C4-2B (cell line): ENCODE measurements around the gene DBH.

ENCODE experiments used
- H3K27ac ChIP-seq: fragments of 450-650 bp; 2 replicates; pipeline ENCODE4 v1.5.1; 2017
- ZFX ChIP-seq: fragments of 450-650 bp; IDR thresholded peaks from 2 replicates; pipeline ENCODE4 v1.6.1; 2017
- TF ChIP-seq, protein P1 (sequence below): fragments of 450-650 bp; conservative IDR thresholded peaks from 2 replicates; pipeline ENCODE4 v1.5.1; 2017; ENCODE audit warnings: mild to moderate bottlenecking

Gene DBH

GRCh38 chr9:133701981-133702797, 66.0 kb downstream of the DBH start:
- H3K27ac ChIP-seq = no peak overlapping the region
- TF ChIP-seq, protein P1, sequence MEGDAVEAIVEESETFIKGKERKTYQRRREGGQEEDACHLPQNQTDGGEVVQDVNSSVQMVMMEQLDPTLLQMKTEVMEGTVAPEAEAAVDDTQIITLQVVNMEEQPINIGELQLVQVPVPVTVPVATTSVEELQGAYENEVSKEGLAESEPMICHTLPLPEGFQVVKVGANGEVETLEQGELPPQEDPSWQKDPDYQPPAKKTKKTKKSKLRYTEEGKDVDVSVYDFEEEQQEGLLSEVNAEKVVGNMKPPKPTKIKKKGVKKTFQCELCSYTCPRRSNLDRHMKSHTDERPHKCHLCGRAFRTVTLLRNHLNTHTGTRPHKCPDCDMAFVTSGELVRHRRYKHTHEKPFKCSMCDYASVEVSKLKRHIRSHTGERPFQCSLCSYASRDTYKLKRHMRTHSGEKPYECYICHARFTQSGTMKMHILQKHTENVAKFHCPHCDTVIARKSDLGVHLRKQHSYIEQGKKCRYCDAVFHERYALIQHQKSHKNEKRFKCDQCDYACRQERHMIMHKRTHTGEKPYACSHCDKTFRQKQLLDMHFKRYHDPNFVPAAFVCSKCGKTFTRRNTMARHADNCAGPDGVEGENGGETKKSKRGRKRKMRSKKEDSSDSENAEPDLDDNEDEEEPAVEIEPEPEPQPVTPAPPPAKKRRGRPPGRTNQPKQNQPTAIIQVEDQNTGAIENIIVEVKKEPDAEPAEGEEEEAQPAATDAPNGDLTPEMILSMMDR = no peak
- no peak for TF ChIP-seq ZFX

DNA sequence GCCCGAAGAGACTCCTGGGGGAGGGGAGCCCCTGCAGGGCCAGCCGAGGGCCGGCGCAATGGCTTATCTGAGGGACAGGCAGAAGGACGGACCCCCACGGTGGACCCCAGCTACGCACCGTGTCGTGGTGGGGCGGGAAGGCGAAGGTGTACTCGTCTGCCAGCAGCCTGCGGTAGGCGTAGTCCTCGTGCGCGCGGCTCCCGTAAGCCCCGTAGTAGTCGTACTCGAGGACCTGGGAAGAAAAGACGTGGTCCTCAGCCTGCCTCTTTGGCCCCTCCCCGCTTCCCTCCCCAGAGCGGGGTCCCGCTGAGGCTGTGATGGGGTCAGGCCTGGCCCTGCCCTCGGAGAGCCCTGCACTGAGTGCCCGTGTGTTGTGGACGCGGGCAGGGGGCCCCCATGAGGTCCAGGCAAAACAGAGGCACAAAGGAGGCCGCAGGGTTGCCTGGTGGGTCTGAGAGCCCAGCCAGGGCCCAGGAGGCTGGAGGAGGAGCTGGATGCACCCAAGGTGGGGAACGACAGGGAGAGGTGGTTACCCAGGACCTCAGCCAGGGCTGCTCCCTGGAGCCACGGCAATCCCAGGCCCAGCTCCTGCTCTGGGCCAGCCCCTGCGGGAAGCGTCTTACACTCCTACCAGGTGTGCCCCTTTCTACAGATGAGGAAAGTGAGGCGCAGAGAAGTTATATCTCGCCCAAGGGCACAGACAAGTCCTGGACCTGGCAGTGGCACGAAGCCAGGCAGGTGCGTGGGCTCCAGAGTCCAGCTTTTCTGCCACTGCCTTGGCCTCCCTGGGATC, 66.8 kb downstream of the DBH start:
- no peak overlapping the region for H3K27ac ChIP-seq

DNA sequence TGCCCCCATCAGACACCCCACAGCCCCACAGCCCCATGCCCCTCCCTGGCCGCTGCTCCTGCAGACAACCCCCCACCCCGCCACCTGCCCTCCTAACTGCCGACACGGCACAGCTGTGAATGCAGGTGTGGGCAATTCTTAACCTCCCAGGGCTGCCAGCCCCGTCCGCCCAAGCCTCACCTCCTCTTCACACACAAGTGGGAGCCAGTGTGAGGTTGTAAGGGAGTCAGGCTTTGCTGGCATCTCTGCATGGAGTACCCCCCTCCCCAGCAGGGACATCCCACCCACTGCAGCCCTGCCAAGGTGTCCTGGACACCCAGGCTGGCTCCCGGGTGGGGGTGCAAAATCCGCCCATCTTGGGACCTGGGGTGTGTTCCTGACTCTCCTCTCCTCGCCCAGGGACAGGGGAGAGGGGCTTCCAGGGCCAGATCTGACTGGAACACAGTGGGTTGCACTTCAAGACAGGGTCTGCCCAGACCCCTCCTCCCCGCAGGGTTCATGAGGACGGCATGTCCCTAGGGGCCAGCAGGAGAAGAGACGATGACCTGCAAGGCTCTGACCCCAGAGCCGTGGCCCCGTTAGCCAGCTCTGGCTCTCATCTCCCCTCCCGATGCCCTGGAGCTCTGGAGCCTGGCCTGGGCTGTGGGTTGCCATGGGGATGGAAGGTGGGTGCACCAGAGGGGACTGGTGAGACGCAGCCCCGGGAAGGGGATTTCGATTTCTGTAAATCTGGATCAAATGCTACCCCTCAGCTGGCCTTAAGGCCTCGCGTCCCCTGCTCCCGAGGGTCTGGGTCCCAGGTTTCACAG, 67.6 kb downstream of the DBH start:
- H3K27ac ChIP-seq = no peak overlapping the region
- TF ChIP-seq, protein P1 = no peak
- no peak for TF ChIP-seq ZFX

More for the DNA sequence above, 66.8 kb downstream of the DBH start:
- TF ChIP-seq, protein P1 = no peak
- no peak for TF ChIP-seq ZFX

DNA sequence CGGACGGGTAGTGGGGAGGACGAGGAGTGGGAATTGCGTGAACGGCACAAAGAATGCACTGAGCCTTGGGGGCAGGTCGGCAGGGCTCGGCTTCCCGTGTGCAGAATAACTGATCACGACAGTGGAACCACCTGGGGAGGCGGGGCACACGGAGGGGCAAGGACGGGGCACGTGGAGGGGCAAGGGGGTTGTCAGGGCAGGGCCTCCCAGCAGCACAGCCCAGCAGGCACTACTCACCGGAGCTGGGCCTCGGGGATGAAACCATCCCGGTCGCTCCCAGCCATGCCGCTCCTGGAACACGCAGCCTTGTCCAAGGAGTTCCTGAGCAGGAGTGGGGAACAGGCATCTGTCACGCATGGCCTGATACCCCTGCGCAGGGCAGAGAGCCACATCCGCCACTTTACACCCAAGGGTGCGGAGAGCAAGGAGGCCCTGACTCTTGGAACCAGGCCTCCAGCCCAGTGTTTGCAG, 68.6 kb downstream of the DBH start:
- H3K27ac ChIP-seq = no peak overlapping the region
- TF ChIP-seq, protein P1 = no peak
- no peak for TF ChIP-seq ZFX

GRCh38 chr9:133705576-133705975, 69.4 kb downstream of the DBH start:
- H3K27ac ChIP-seq = no peak overlapping the region
- TF ChIP-seq, protein P1 = no peak
- TF ChIP-seq ZFX = no peak

DNA sequence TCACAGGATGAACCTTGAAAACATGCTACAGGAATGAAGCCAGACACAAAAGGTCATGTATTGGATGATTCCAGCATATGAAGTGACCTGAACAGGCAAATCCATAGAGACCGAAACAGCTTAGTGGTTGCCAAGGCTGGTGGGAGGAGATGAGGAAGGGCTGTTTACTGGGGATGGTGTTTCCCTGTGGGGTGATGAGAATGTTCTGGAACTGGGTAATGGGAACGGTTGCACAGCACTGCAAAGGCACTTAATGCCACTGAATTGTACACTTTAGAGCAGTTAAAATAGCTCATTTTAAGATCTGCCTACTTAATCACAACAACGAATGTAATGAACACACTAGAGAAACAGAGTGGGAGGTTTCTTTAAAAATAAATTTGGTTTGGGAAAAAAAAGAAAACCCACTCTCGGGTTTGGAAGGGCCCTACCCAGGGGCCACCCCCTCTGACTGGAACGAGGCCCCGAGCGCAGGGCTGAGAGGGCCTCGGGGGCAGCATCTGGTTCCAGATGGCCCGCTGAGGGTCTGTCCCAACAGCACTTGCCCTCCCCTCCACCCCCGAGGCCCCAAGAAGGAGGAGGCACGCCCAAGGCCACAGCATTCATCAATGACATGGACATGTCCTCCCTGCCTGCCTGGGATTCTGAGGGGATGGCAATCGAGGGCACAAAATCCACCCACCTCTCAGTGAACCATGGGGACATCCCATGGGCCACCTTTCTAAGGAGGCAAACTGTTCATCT, 70.3 kb downstream of the DBH start:
- TF ChIP-seq, protein P1 = no peak
- no peak for TF ChIP-seq ZFX
- no peak overlapping the region for H3K27ac ChIP-seq
